ENCODE data around the gene ERRFI1. TPM values are rescaled to one million over a fixed set of nuclear protein-coding genes. Genes with fewer than 3 reads are reported as not detected.

The ERRFI1 gene
- total RNA-seq, 2 experiments from 2014 or later, result not detected

DNA sequence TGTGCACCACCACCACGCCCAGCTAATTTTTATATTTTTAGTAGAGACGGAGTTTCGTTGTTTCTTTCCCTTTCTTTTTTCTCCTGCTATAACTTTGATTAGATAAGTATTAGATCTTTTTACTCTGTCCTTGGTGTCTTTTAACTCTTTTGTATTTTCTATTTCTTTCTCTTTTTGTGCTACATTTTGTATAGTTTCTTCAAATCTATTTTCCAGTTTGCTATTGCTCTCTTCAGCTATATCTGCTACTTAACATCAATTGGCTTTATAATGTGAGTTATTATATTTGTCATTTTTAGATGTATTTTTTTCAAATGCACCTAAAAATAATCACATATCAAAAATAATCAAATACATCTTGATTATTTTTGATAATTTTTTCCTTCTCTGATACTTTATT, 16.0 kb upstream of the ERRFI1 start:
- Histone ChIP-seq H3K4me2 (ENCODE audit: low read length) (no peak overlapping the region), H3K27ac (ENCODE audit: low read depth, low read length, poor library complexity, severe bottlenecking) (no peak overlapping the region), H3K9me3 (ENCODE audit: low read length) (no peaks in the 10 kb centered on the region), H2AFZ (ENCODE audit: low read length) (no peak overlapping the region), H4K20me1 (ENCODE audit: insufficient read depth, low read length) (no peaks in the 10 kb centered on the region), H3K79me2 (ENCODE audit: insufficient read depth, low read depth, low read length) (no peaks in the 10 kb centered on the region), H3K4me1 (ENCODE audit: insufficient read depth, low read length, poor library complexity, severe bottlenecking) (no peaks in the 10 kb centered on the region), H3K9me2 (ENCODE audit: insufficient read depth, low read length) (no peaks in the 10 kb centered on the region), H3K36me3 (ENCODE audit: insufficient read depth, low read length) (no peaks in the 10 kb centered on the region), H3K4me3 (ENCODE audit: low read depth, low read length, poor library complexity, severe bottlenecking) (no peak overlapping the region)
- TF ChIP-seq EZH2phosphoT487 (IDR thresholded peaks at IDR 0.05; ENCODE audit: borderline replicate concordance, low read depth, low read length), result no peak
- TF ChIP-seq, protein P1, sequence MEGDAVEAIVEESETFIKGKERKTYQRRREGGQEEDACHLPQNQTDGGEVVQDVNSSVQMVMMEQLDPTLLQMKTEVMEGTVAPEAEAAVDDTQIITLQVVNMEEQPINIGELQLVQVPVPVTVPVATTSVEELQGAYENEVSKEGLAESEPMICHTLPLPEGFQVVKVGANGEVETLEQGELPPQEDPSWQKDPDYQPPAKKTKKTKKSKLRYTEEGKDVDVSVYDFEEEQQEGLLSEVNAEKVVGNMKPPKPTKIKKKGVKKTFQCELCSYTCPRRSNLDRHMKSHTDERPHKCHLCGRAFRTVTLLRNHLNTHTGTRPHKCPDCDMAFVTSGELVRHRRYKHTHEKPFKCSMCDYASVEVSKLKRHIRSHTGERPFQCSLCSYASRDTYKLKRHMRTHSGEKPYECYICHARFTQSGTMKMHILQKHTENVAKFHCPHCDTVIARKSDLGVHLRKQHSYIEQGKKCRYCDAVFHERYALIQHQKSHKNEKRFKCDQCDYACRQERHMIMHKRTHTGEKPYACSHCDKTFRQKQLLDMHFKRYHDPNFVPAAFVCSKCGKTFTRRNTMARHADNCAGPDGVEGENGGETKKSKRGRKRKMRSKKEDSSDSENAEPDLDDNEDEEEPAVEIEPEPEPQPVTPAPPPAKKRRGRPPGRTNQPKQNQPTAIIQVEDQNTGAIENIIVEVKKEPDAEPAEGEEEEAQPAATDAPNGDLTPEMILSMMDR (conservative IDR thresholded peaks at IDR 0.05; ENCODE audit: low read length), result no peak
- ChIA-PET POLR2A (interaction anchor here (0.6 kb wide), 1 partner anchor 1022 kb away, joined by 3 read pairs; no protein-coding TSS in a partner anchor), CTCF (ENCODE audit: unreplicated experiment) (no interaction called here)
- no peak for DNase-seq (ENCODE audit: low spot score)
- no TSS peak for BruUV-seq (replicated peaks)
- intact Hi-C loops (cut with micrococcal nuclease; ENCODE audit: unreplicated experiment), result no loop called here

DNA sequence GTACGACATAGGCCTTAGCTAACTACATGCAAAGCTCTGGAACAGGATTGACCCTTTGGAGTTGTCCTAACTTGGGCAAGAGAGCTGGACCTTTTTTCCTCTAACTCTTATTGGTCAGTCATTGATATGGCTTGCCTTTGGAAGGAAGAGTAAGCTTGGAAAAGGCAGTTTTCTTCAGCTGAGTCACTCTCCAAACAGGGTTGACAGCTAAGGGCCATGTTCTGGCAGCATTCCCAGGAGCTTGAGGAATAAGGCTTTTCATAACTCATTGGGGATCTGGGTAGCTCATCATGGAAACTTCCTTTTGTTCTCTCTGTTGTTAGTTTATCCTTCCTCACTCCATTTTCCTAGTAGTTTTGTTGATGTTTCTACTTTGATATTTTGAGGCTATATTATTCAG, 14.5 kb upstream of the ERRFI1 start:
- ChIA-PET CTCF (ENCODE audit: unreplicated experiment) (no interaction called here), POLR2A (interaction anchor here (0.6 kb wide), 1 partner anchor 607 kb away, joined by 5 read pairs; no protein-coding TSS in a partner anchor)
- Histone ChIP-seq H3K79me2 (ENCODE audit: insufficient read depth, low read depth, low read length) (no peaks in the 10 kb centered on the region), H3K4me1 (ENCODE audit: insufficient read depth, low read length, poor library complexity, severe bottlenecking) (no peaks in the 10 kb centered on the region), H2AFZ (ENCODE audit: low read length) (no peak overlapping the region), H3K36me3 (ENCODE audit: insufficient read depth, low read length) (no peaks in the 10 kb centered on the region), H3K4me3 (ENCODE audit: low read depth, low read length, poor library complexity, severe bottlenecking) (no peak overlapping the region), H3K9me3 (ENCODE audit: low read length) (no peaks in the 10 kb centered on the region), H3K27ac (ENCODE audit: low read depth, low read length, poor library complexity, severe bottlenecking) (no peak overlapping the region), H3K4me2 (ENCODE audit: low read length) (no peak overlapping the region), H3K9me2 (ENCODE audit: insufficient read depth, low read length) (no peaks in the 10 kb centered on the region), H4K20me1 (ENCODE audit: insufficient read depth, low read length) (no peaks in the 10 kb centered on the region)
- BruUV-seq (replicated peaks), result no TSS peak
- intact Hi-C loops (cut with micrococcal nuclease; ENCODE audit: unreplicated experiment), result no loop called here
- TF ChIP-seq, protein P1 (conservative IDR thresholded peaks at IDR 0.05; ENCODE audit: low read length), result no peak
- no peak for TF ChIP-seq EZH2phosphoT487 (IDR thresholded peaks at IDR 0.05; ENCODE audit: borderline replicate concordance, low read depth, low read length)
- no peak for DNase-seq (ENCODE audit: low spot score)

DNA sequence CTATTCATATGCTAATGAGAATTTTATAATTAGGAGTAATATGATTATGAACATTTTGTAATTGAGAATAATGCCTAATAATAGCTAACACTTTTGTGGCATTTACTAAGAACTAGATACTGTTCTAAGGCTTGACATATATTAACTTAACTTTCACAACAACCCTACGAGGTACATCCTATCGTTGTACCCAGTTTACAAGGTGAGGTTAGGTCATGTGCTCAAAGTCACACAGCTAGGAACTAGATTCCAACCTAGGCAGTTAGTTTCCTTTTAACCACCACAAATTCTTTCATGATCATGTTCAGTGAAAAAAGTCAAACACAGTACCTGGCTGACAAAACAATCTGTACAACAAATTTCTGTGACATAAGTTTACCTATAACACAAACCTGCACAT, 13.0 kb upstream of the ERRFI1 start:
- no peak for DNase-seq (ENCODE audit: low spot score)
- Histone ChIP-seq H2AFZ (ENCODE audit: low read length) (no peak overlapping the region), H3K9me2 (ENCODE audit: insufficient read depth, low read length) (no peaks in the 10 kb centered on the region), H3K79me2 (ENCODE audit: insufficient read depth, low read depth, low read length) (no peaks in the 10 kb centered on the region), H3K4me3 (ENCODE audit: low read depth, low read length, poor library complexity, severe bottlenecking) (no peak overlapping the region), H3K27ac (ENCODE audit: low read depth, low read length, poor library complexity, severe bottlenecking) (no peak overlapping the region), H3K4me2 (ENCODE audit: low read length) (no peak overlapping the region), H3K9me3 (ENCODE audit: low read length) (no peaks in the 10 kb centered on the region), H3K36me3 (ENCODE audit: insufficient read depth, low read length) (no peaks in the 10 kb centered on the region), H4K20me1 (ENCODE audit: insufficient read depth, low read length) (no peaks in the 10 kb centered on the region), H3K4me1 (ENCODE audit: insufficient read depth, low read length, poor library complexity, severe bottlenecking) (no peaks in the 10 kb centered on the region)
- CTCF ChIA-PET (ENCODE audit: unreplicated experiment), result no interaction called here
- intact Hi-C loops (cut with micrococcal nuclease; ENCODE audit: unreplicated experiment), result loop anchor here (10.0 kb wide), 1 partner anchor 146 kb away; no protein-coding TSS in a partner anchor
- POLR2A ChIA-PET, result interaction anchor here (0.5 kb wide), 1 partner anchor 329 kb away, joined by 3 read pairs; no protein-coding TSS in a partner anchor
- TF ChIP-seq, protein P1 (conservative IDR thresholded peaks at IDR 0.05; ENCODE audit: low read length), result no peak
- no peak for TF ChIP-seq EZH2phosphoT487 (IDR thresholded peaks at IDR 0.05; ENCODE audit: borderline replicate concordance, low read depth, low read length)
- BruUV-seq (replicated peaks), result no TSS peak
